Endodermal cell (in vitro differentiated cells): ENCODE results near the gene LGI2. TPM values are rescaled to one million over a fixed set of nuclear protein-coding genes. Genes with fewer than 3 reads are reported as not detected.

ENCODE experiments used
- DNase-seq: peaks from one replicate; pipeline ENCODE4 v3.0.0-alpha.2; 2017
- H3K27ac ChIP-seq: 2 replicates; pipeline ENCODE4 v1.5.1; 2013; ENCODE audit warnings: mild to moderate bottlenecking, low read depth, low read length, moderate library complexity
- H3K27me3 ChIP-seq: 2 replicates; pipeline ENCODE4 v1.6.1; 2013; ENCODE audit warnings: mild to moderate bottlenecking, low read length, moderate library complexity; ENCODE audit not compliant: insufficient read depth, control insufficient read depth, poor library complexity, severe bottlenecking
- H3K36me3 ChIP-seq: 2 replicates; pipeline ENCODE4 v1.7.0; 2013; ENCODE audit warnings: mild to moderate bottlenecking, low read length, moderate library complexity; ENCODE audit not compliant: control insufficient read depth, insufficient read depth
- H3K4me1 ChIP-seq: one replicate; pipeline ENCODE4 v1.7.0; 2013; ENCODE audit warnings: low read length; ENCODE audit not compliant: control insufficient read depth, insufficient read depth
- H3K4me3 ChIP-seq: 2 replicates; pipeline ENCODE4 v1.5.1; 2013; ENCODE audit warnings: mild to moderate bottlenecking, low read length, moderate library complexity
- H3K9ac ChIP-seq: 2 replicates; pipeline ENCODE4 v1.6.1; 2013; ENCODE audit warnings: mild to moderate bottlenecking, low read length, moderate library complexity; ENCODE audit not compliant: poor library complexity, severe bottlenecking; ENCODE audit errors: extremely low read depth
- H3K9me3 ChIP-seq: 2 replicates; pipeline ENCODE4 v1.6.1; 2013; ENCODE audit warnings: mild to moderate bottlenecking, low read length, moderate library complexity; ENCODE audit not compliant: control insufficient read depth
- H3K27ac Mint-ChIP-seq: 2 replicates; pipeline ENCODE4 v1.8.0; 2020; ENCODE audit warnings: mixed read lengths
- H3K27me3 Mint-ChIP-seq: 2 replicates; pipeline ENCODE4 v1.8.0; 2021; ENCODE audit warnings: mild to moderate bottlenecking, mixed read lengths; ENCODE audit not compliant: insufficient read depth
- H3K36me3 Mint-ChIP-seq: 2 replicates; pipeline ENCODE4 v1.8.0; 2020; ENCODE audit warnings: low read depth, mixed read lengths
- H3K4me1 Mint-ChIP-seq: 2 replicates; pipeline ENCODE4 v1.8.0; 2020; ENCODE audit warnings: mixed read lengths
- H3K4me3 Mint-ChIP-seq: 2 replicates; pipeline ENCODE4 v1.8.0; 2020; ENCODE audit warnings: mild to moderate bottlenecking, moderate library complexity, mixed read lengths
- H3K9me3 Mint-ChIP-seq: 2 replicates; pipeline ENCODE4 v1.8.0; 2020; ENCODE audit warnings: mild to moderate bottlenecking, mixed read lengths
- CTCF ChIP-seq: fragments of 200-600 bp; sonication (generic); conservative IDR thresholded peaks from 2 replicates; pipeline ENCODE4 v1.5.0; 2021; ENCODE audit warnings: antibody characterized with exemption, mild to moderate bottlenecking
- WGBS, 2 experiments: methylation state at CpG; one replicate each; pipeline versions ENCODE4 v1.1.5 to v1.1.7; 2013; ENCODE audit warnings: missing lambda C conversion rate in 2 of 2, mixed read lengths in 1 of 2; ENCODE audit not compliant: insufficient coverage in 1 of 2, insufficient read length in 1 of 2; 5-methylcytosine and 5-hydroxymethylcytosine counted together
- total RNA-seq, 2 donors: library from RNA; stranded (reverse); fragmentation: NEBNext Ultra II Directional in 1 of 2; extraction: Animal tissue kit (Norgen Biotek cat#: 25700) in 1 of 2; gene quantifications; 2 replicates in 1 of 2; 3 replicates in 1 of 2; pipeline ENCODE4 v1.2.1, GENCODE V29; 2021

LGI2 gene
- total RNA-seq, 2 donors from 2014 or later, result 6.5 to 15.9 TPM

DNA sequence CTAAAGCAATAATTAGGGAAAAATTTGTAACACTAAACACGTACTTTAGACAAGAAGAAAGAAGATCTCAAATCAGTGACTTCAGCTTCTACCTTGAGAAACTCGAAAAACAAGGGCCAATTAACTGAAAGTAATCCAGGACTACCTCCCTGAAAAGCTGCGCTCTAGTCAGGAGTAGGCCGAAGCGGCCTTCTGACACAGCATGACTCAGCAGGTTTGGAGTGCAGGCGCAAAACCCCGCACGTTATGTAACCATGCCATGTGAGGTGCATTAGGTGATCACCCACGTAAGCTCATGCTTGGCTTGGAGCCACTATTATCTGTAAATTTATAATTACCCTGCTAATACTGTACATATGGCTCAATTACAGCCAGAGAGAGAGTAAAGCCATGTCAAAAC is 65.1 kb downstream of the LGI2 start:
- Mint-ChIP-seq H3K9me3 (peaks cover 37% of the 10 kb centered on the region), H3K27ac (no peak overlapping the region), H3K4me3 (no peak overlapping the region), H3K36me3 (no peaks in the 10 kb centered on the region), H3K4me1 (no peaks in the 10 kb centered on the region), H3K27me3 (peaks cover 1% of the 10 kb centered on the region)
- 89 to 92% methylated on average over 2 to 9 of the region's 9 CpGs for WGBS, 2 experiments
- Histone ChIP-seq H3K4me3 (peak overlapping the region; percentile 58), H3K36me3 (no peaks in the 10 kb centered on the region), H3K27ac (no peak overlapping the region), H3K9ac (no peak overlapping the region), H3K4me1 (no peaks in the 10 kb centered on the region), H3K9me3 (peaks cover 28% of the 10 kb centered on the region), H3K27me3 (no peaks in the 10 kb centered on the region)
- DNase-seq, result peak; percentile 65
- TF ChIP-seq CTCF, result no peak

- H3K27me3 ChIP-seq, result no peaks in the 10 kb centered on the region
- Mint-ChIP-seq H3K36me3 (no peaks in the 10 kb centered on the region), H3K4me1 (no peaks in the 10 kb centered on the region), H3K27me3 (peaks cover 2% of the 10 kb centered on the region), H3K27ac (no peak overlapping the region), H3K4me3 (no peak overlapping the region), H3K9me3 (peaks cover 37% of the 10 kb centered on the region)
- no peak overlapping the region for H3K9ac ChIP-seq
- H3K9me3 ChIP-seq, result peaks cover 28% of the 10 kb centered on the region
- DNase-seq, result peak; percentile 51
- H3K36me3 ChIP-seq, result no peaks in the 10 kb centered on the region
- no peak for TF ChIP-seq CTCF
- no peak overlapping the region for H3K27ac ChIP-seq
- WGBS, 2 experiments, result 60 to 79% methylated on average over 1 to 2 of the region's 2 CpGs
- no peak overlapping the region for H3K4me3 ChIP-seq
- no peaks in the 10 kb centered on the region for H3K4me1 ChIP-seq
Measured at GRCh38 chr4:24963277-24963676, 67.5 kb downstream of the LGI2 start.

- Histone ChIP-seq H3K4me1 (no peaks in the 10 kb centered on the region), H3K9me3 (no peaks in the 10 kb centered on the region), H3K36me3 (no peaks in the 10 kb centered on the region), H3K27me3 (no peaks in the 10 kb centered on the region), H3K9ac (no peak overlapping the region), H3K27ac (no peak overlapping the region), H3K4me3 (no peak overlapping the region)
- Mint-ChIP-seq H3K36me3 (no peaks in the 10 kb centered on the region), H3K9me3 (peaks cover under 1% of the 10 kb centered on the region), H3K4me1 (no peaks in the 10 kb centered on the region), H3K27ac (no peak overlapping the region), H3K27me3 (peaks cover 2% of the 10 kb centered on the region), H3K4me3 (no peak overlapping the region)
- DNase-seq, result no peak
- no peak for TF ChIP-seq CTCF
- 92 to 100% methylated on average over 2 of the region's 2 CpGs for WGBS, 2 experiments
Measured at GRCh38 chr4:24957886-24958285, 72.9 kb downstream of the LGI2 start.
